ENCODE data around the gene EDN2. TPM values are rescaled to one million over a fixed set of nuclear protein-coding genes. Genes with fewer than 3 reads are reported as not detected.

EDN2 gene
- total RNA-seq, 1 experiment from 2014 or later: 0.55 TPM

DNA sequence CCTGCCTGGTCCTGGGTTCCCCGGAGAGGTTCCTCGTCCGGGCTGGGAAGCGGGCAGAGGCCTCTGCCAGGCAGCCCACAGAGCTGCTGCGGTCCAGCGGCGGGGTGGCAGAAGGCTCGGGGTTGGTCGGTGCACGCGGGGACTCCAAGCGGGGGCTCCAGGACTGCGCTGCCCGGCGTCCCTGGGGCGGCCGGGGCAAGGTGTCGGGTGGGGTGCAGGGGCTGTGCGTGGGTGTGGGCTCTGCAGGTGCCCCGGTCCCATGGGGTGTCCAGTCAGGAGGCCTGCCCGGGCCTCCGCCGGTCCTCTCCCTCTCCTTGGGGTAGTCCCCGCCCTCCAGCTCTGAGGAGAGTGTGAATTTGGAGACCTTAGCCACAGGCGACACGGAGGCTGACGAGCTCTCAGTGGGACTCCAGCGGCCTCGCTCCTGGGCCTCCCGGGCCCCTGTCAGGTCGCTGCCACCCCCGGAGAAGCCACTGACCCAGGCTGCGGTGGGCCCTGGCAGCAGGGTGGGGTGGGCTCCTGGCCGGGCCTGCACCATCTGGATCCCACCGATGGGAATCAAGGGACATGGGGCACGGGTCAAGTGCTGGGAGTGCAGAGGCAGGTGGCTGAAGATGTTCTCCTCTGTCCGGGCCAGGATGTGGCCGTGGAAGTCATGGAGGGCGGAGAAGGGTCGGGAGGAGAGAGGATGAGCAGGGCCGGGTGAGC, 26.2 kb upstream of the EDN2 start:
- Histone ChIP-seq H3K4me3 (ENCODE audit: insufficient read depth, low read depth, low read length) (no peak overlapping the region), H3K36me3 (replicated peaks; ENCODE audit: control insufficient read depth, insufficient read depth, low read length) (no peaks in the 10 kb centered on the region), H3K27me3 (ENCODE audit: control insufficient read depth, insufficient read depth, low read length) (no peaks in the 10 kb centered on the region)
- DNase-seq: no peak

DNA sequence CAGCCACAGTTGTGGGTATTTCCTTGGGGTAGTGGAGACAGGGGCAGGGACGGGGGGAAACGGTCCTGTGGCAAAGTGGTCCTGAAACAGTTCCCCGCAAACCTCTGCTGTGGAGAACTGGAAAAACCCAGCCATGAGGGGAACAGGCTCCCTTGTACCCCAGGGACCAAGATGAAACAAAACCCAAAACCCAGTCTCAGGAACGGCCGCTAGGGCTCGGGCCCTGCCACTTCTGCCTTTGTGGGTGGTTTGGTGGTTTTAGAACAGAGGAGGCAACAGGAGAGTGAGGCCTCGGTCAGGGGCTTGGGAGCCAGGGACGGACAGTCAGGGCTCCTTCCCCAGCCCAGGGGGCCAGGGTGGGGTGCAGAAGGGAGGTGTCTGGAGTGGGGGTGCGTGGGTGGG, 24.8 kb upstream of the EDN2 start:
- no peak for DNase-seq
- Histone ChIP-seq H3K27me3 (ENCODE audit: control insufficient read depth, insufficient read depth, low read length) (no peaks in the 10 kb centered on the region), H3K36me3 (replicated peaks; ENCODE audit: control insufficient read depth, insufficient read depth, low read length) (no peaks in the 10 kb centered on the region), H3K4me3 (ENCODE audit: insufficient read depth, low read depth, low read length) (no peak overlapping the region)

DNA sequence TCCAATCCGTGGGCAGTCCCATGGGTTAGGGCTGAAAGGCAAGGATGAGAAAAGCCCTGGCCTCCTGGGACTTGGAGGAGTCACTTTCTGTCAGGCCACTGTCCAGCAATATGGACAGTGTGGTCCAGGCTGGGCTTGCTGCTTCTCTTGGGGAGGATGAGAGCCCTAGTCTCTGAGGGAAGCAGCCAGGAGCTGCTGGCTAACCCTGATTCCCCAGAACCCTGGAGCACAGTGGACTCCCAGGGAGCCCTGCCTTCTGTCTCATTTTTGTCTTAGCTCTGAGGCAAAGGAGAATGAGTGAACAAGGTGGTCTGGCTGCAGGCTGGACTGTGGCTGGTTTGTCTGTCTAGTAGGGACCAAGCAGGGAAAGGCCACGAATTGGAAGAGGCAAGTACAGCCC, 23.8 kb upstream of the EDN2 start:
- Histone ChIP-seq H3K27me3 (ENCODE audit: control insufficient read depth, insufficient read depth, low read length) (no peaks in the 10 kb centered on the region), H3K4me3 (ENCODE audit: insufficient read depth, low read depth, low read length) (no peak overlapping the region), H3K36me3 (replicated peaks; ENCODE audit: control insufficient read depth, insufficient read depth, low read length) (no peaks in the 10 kb centered on the region)
- no peak for DNase-seq

DNA sequence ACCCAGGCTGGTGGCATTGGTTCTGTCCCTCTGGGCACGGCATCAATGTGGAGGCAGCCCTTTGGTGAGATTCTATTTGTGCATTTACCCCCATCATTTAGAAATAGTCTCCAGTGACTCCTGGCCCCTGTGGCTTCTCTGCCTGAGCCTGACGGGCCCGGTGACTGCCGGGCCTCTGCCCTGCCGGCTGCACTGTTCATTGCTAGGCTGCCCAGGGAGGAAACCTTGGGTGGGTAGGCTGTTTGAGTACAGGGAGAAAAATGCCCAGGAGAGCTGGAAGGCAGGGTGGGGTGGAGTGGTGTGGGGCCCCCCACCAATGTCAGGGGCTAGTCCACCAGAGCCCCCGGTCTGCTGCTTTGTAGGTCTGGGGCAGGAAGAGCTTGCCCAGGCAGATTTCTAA, 23.4 kb upstream of the EDN2 start:
- Histone ChIP-seq H3K4me3 (ENCODE audit: insufficient read depth, low read depth, low read length) (no peak overlapping the region), H3K36me3 (replicated peaks; ENCODE audit: control insufficient read depth, insufficient read depth, low read length) (no peaks in the 10 kb centered on the region), H3K27me3 (ENCODE audit: control insufficient read depth, insufficient read depth, low read length) (no peaks in the 10 kb centered on the region)
- no peak for DNase-seq

DNA sequence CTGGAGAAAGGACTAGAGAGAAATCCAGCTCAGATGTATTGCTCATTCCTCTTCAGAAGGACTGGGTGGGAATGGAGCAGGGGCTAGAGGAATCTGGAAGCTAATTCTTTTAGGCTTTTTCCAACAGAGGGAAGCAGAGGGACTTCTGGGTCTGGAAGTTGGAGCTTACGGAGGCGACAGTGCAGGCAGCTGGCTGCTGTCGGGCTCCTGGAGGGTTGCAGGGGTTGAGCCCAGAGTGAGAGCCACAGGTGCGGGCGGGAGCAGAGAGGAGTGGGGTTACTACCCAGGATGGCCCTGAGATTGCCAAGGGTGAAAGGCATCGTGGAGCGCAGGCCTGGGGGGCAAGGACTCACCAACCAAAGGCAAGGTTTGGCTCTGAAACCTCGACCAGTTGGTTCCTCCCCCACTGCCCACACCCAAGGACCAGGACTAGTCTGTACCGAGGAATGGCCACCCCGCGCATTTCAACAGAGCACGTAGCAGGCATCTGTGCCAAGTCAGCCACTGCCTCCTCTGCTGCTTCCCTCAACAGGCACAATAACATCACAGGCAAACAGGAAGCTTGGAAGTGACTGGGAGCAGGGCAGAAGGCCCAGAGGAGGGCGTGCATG, 22.7 kb upstream of the EDN2 start:
- Histone ChIP-seq H3K36me3 (replicated peaks; ENCODE audit: control insufficient read depth, insufficient read depth, low read length) (no peaks in the 10 kb centered on the region), H3K4me3 (ENCODE audit: insufficient read depth, low read depth, low read length) (no peak overlapping the region), H3K27me3 (ENCODE audit: control insufficient read depth, insufficient read depth, low read length) (no peaks in the 10 kb centered on the region)
- DNase-seq: no peak

DNA sequence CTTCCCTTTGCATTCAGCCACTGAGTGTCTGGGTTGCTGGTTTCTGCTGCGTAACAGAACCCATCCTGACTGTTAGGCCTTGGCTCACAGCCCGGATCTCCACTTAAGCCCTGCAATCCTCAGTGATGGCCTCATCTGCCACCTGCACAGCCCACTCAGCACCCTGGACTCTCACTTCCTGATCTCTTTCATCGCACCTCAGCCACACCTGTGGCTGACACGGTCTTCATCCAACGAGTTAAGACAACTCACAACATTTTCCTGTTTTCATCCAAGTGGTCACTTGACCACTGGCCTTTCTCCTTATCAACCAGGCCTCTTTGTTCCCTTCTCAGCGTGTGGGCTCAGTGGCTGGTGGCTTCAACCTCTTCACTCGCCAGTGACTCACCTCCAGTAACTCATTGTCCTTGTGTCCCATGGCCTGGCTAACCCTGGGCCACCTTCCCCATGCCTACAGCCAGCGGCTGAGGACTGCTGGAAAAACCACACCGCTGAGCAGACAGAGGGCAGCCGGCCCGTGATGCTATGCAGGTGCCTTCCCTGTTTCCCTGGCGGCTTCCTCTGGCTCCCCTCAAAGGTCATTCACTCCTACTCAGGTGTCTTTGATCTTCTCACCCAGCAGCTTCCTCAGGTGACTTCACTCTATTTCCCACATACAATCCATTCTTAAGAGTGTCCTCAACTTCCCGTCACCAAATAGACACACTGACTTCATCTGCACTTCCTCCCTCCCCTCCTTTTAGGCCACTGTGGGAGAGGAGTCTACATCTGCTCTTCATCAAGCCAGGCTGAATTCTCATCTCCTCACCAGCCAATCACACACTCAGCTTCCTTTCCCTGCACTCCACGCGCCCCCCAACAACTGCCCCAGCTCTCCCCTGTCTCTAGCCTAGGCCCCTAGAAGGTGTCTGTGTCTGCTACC, 19.9 kb upstream of the EDN2 start:
- H3K27me3 ChIP-seq (ENCODE audit: control insufficient read depth, insufficient read depth, low read length): no peaks in the 10 kb centered on the region
- DNase-seq: peak; percentile 37
- H3K36me3 ChIP-seq (replicated peaks; ENCODE audit: control insufficient read depth, insufficient read depth, low read length): no peaks in the 10 kb centered on the region
- H3K4me3 ChIP-seq (ENCODE audit: insufficient read depth, low read depth, low read length): no peak overlapping the region

DNA sequence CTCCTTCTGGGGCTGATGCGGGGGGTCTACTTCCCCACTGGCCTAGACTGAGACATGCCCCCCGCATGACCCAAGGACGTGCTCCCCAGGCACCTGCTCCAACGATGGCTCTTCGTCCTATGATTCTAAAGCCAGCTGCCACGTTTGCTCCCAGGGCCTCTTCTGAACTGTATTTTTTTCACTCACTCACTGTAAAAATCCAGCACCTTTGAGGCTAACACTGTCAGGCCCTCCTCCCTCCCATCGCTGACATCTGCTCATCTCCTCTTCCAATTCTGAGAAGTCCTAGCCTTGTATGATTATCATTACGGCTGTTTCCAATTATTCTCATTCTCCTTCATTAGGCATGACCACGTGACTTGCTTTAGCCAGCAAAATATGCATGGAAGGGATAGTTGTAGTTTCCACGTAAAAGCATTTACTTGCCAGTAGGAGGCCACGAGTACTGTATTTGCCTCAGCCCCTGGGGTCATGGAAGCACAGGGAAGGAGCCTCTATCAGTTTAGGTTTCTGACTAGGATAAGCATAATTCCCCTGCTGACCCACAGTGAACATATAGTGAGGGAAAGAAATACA, 19.1 kb upstream of the EDN2 start:
- Histone ChIP-seq H3K27me3 (ENCODE audit: control insufficient read depth, insufficient read depth, low read length) (no peaks in the 10 kb centered on the region), H3K4me3 (ENCODE audit: insufficient read depth, low read depth, low read length) (no peak overlapping the region), H3K36me3 (replicated peaks; ENCODE audit: control insufficient read depth, insufficient read depth, low read length) (no peaks in the 10 kb centered on the region)
- peak; percentile 72 for DNase-seq

DNA sequence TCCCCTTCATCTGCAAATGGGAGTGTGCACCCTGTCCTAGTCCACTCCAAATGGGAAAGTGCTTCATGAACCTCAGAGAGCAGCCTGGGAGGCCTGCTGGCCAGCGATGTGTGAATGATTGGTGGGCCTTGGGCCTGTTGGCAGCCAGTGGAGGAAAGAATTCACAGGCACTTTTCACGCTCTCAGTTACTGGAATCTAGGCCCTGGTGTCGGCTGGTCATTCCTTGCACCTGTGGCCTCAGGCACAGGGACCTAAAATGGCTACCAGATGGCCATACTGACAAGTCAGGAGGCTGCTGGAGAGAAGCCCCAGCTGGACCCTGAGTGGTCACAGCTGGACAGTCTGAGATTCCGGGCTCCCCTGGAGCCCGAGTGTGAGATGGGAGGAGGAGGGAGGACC, 18.4 kb upstream of the EDN2 start:
- no peak for DNase-seq
- H3K27me3 ChIP-seq (ENCODE audit: control insufficient read depth, insufficient read depth, low read length): no peaks in the 10 kb centered on the region
- no peak overlapping the region for H3K4me3 ChIP-seq (ENCODE audit: insufficient read depth, low read depth, low read length)

DNA sequence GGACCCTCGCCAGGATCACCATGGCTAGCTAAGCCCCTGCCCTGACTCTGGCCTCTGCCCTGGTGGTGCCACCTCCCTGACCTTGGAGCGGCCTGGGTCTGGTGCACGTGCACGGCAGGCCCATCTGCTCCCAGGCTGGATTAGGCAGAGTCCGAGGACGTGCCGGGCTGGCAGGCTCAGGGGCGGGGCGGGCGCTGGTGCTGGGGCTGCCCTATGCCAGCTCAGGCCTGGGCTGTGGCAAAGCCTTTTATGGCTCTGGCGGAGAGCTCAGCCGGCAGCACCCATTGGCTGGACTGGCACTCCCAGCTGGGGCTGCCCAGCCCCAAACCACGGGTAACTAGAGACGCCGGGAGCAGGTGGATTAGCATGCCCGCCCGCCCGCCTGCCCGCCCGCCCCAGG, 17.1 kb upstream of the EDN2 start:
- DNase-seq: no peak
- no peak overlapping the region for H3K4me3 ChIP-seq (ENCODE audit: insufficient read depth, low read depth, low read length)
- peaks cover 3% of the 10 kb centered on the region for H3K27me3 ChIP-seq (ENCODE audit: control insufficient read depth, insufficient read depth, low read length)
- H3K36me3 ChIP-seq (replicated peaks; ENCODE audit: control insufficient read depth, insufficient read depth, low read length): no peaks in the 10 kb centered on the region

More for the DNA sequence above, 18.4 kb upstream of the EDN2 start:
- no peaks in the 10 kb centered on the region for H3K36me3 ChIP-seq (replicated peaks; ENCODE audit: control insufficient read depth, insufficient read depth, low read length)

DNA sequence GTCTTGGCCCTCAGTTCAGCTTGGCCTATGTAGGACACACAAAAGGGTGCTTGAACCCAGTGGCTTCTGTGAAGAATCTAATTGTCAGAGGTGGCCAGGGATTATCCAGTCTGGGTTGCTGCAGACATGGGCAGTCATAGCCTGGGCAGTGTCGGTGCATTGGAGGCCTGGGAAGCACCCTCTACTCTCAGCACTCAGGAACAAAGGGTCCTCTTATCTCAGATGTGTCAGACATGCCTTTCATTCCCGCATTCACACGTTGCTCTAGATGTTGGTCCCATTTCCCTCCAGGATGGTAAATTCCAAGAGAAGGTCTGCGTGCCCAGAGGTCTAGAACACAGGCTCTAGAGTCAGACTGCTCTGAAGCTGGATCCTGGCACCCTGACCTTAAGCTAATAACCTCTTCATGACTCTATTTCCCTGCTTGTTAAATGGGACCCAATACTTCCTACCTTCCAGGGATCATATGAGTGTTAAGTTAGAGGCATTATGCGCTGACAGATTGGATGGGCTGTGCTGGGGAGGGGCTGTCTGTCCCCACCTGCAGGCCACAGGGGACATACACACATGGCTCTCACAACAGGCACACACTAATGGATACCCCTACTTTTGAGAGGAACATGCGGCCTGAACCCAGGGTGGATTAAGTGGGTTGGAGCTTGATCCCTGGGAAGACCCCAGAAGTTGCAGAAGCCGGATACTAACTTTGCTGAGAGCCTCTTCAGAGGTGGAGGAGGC, 16.5 kb upstream of the EDN2 start:
- DNase-seq: no peak
- Histone ChIP-seq H3K4me3 (ENCODE audit: insufficient read depth, low read depth, low read length) (no peak overlapping the region), H3K27me3 (ENCODE audit: control insufficient read depth, insufficient read depth, low read length) (peaks cover 5% of the 10 kb centered on the region)

DNA sequence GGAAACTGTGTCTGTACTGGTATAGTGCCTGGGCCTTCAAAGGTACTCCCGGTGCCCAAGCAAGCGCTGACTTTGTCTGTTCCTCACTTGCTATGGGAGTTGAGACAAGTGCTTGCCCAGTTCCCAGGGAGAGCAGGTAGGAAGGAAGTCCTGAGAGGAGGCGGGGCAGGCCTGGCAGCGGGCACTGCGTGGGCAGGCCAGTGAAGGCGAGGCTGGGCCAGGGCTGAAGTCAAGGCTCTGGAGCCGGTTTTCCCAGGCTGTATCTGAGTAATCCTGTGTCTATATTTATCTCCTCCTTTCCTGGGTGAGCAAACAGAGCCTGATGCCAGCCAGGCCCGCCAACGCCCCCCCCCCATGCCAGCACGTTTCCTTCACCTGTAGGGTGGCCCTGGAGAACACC, 15.9 kb upstream of the EDN2 start:
- Histone ChIP-seq H3K4me3 (ENCODE audit: insufficient read depth, low read depth, low read length) (no peak overlapping the region), H3K27me3 (ENCODE audit: control insufficient read depth, insufficient read depth, low read length) (peaks cover 8% of the 10 kb centered on the region), H3K36me3 (replicated peaks; ENCODE audit: control insufficient read depth, insufficient read depth, low read length) (no peaks in the 10 kb centered on the region)
- no peak for DNase-seq

More for the DNA sequence above, 16.5 kb upstream of the EDN2 start:
- no peaks in the 10 kb centered on the region for H3K36me3 ChIP-seq (replicated peaks; ENCODE audit: control insufficient read depth, insufficient read depth, low read length)

DNA sequence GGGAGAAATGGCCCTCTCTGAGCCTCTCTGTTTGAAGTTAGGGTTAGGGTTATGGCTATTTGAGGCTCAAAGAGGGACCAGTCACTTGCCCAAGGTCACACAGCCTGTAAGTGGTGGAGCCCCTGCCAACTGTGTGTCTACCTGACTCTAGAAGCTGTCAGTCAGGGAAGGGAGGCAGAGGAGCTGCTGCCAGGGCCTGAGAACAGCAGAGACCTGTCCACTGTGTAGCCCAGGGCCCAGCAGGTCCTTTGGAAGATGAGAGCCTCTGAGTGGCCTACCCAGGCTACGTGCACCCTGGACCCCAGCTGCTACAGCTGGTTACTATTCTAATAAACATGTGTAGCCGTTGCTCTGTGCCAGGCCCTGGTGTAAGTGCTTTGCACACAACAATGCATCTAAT, 15.1 kb upstream of the EDN2 start:
- no peak overlapping the region for H3K4me3 ChIP-seq (ENCODE audit: insufficient read depth, low read depth, low read length)
- DNase-seq: no peak
- peaks cover 8% of the 10 kb centered on the region for H3K27me3 ChIP-seq (ENCODE audit: control insufficient read depth, insufficient read depth, low read length)
- H3K36me3 ChIP-seq (replicated peaks; ENCODE audit: control insufficient read depth, insufficient read depth, low read length): no peaks in the 10 kb centered on the region

DNA sequence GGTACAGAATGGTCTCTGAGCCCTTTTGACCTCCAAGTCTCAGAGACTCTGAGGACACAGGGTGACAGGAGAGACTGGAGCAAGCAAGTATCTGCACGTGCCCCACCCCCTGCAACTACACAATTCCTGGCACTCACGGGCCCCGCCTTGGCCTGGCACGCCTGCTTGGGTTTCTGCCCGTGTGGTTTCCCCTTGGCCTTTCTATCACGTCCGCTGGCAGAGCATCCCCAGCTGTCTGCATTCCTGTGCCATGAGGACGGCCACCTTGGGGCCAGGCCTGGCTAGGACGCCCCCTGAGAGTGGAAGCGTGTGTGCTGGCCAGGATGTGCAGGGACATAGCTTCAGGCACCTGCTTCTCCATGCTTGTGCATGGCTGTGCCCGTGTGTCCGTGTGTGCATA, 14.3 kb upstream of the EDN2 start:
- Histone ChIP-seq H3K27me3 (ENCODE audit: control insufficient read depth, insufficient read depth, low read length) (peaks cover 8% of the 10 kb centered on the region), H3K4me3 (ENCODE audit: insufficient read depth, low read depth, low read length) (no peak overlapping the region), H3K36me3 (replicated peaks; ENCODE audit: control insufficient read depth, insufficient read depth, low read length) (no peaks in the 10 kb centered on the region)
- DNase-seq: no peak

DNA sequence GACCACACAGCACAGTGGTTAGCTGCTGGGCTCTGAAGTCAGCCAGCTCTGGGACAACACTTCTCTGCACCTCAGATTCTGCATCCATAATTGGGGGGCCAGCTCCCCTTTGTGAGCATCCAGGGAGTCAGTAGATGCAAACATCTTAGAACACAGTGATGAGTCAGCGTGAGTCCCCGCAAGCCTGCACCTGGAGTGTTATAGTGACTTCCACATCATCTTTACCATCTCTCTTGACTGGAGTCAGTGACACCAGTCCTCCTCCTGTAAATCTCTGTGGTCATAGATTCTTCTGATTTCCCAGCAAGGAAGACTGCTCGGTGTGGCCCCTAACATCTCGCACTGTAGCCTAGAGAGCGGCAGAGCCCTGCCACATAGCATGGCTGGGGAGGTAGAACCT, 13.9 kb upstream of the EDN2 start:
- Histone ChIP-seq H3K4me3 (ENCODE audit: insufficient read depth, low read depth, low read length) (no peak overlapping the region), H3K27me3 (ENCODE audit: control insufficient read depth, insufficient read depth, low read length) (peaks cover 8% of the 10 kb centered on the region), H3K36me3 (replicated peaks; ENCODE audit: control insufficient read depth, insufficient read depth, low read length) (no peaks in the 10 kb centered on the region)
- DNase-seq: no peak
